A673 (cell line): Measurements from ENCODE around the gene TRPM6.

Source experiments
- EZH2 ChIP-seq: fragments of 200-600 bp; sonication (generic); IDR thresholded peaks from 2 replicates; pipeline ENCODE4 v1.6.1; 2017; ENCODE audit warnings: borderline replicate concordance, low read depth, mild to moderate bottlenecking, mixed read lengths, antibody characterized with exemption, low read length; ENCODE audit not compliant: poor library complexity, severe bottlenecking
- TF ChIP-seq, protein P1 (sequence below): fragments of 300-800, 200-600 bp; sonication (generic); conservative IDR thresholded peaks from 2 replicates; pipeline ENCODE4 v1.5.1; 2017; ENCODE audit warnings: low read depth, mild to moderate bottlenecking, antibody characterized with exemption, low read length, moderate library complexity, mixed read lengths

DNA sequence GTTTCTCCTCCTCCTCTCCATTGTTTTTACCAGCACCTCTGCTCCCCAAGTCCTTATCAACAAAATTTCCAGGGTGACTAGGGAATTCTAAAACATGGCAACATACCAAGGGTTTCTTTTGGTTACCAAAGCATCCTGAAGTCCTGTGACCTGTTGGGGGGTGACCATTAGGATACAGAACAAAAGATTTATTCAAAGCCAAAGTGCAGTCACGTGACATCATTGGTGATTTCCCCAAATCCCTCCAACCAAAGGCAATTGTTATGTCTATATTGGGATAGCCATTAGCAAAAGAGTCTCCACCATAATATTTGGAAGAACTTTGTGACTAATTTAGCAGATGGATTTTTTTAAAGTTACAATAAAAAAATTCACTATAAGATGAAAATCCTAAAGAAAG, 168.4 kb downstream of the TRPM6 start:
- no peak for TF ChIP-seq EZH2
- TF ChIP-seq, protein P1, sequence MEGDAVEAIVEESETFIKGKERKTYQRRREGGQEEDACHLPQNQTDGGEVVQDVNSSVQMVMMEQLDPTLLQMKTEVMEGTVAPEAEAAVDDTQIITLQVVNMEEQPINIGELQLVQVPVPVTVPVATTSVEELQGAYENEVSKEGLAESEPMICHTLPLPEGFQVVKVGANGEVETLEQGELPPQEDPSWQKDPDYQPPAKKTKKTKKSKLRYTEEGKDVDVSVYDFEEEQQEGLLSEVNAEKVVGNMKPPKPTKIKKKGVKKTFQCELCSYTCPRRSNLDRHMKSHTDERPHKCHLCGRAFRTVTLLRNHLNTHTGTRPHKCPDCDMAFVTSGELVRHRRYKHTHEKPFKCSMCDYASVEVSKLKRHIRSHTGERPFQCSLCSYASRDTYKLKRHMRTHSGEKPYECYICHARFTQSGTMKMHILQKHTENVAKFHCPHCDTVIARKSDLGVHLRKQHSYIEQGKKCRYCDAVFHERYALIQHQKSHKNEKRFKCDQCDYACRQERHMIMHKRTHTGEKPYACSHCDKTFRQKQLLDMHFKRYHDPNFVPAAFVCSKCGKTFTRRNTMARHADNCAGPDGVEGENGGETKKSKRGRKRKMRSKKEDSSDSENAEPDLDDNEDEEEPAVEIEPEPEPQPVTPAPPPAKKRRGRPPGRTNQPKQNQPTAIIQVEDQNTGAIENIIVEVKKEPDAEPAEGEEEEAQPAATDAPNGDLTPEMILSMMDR = no peak
